ENCODE measurements around the gene FLT1.

FLT1 gene

GRCh38 chr13:28392896-28393505 lies 101.9 kb downstream of the FLT1 start:
- Histone ChIP-seq H3K4me3 (ENCODE audit: low read depth, low read length) (no peak overlapping the region), H3K36me3 (ENCODE audit: control insufficient read depth in 2 of 2, insufficient read depth in 1 of 2, low read length in 2 of 2) (peaks cover 0 to 34% of the 10 kb centered on the region in 2 experiments; a peak in 1 of 3 replicates), H3K9me3 (ENCODE audit: control insufficient read depth, insufficient read depth, low read depth, low read length) (no peaks in the 10 kb centered on the region), H3K4me1 (ENCODE audit: control insufficient read depth, insufficient read depth, low read length) (peaks cover 3% of the 10 kb centered on the region), H3K27ac (ENCODE audit: extremely low read depth, low read depth, low read length) (no peak overlapping the region)
- POLR2A ChIA-PET: no interaction called here
- no peak for TF ChIP-seq PRDM6 (tag by site-specific recombination; IDR thresholded peaks at IDR 0.05)
- TF ChIP-seq ZNF148 (tag by site-specific recombination; IDR thresholded peaks at IDR 0.05; ENCODE audit: borderline replicate concordance): no peak
- no peak for TF ChIP-seq KLF17 (tag by site-specific recombination; IDR thresholded peaks at IDR 0.05)
- TF ChIP-seq CTCF (tag by site-specific recombination; IDR thresholded peaks at IDR 0.05): no peak
- no peak for TF ChIP-seq ZNF10 (tag by site-specific recombination; IDR thresholded peaks at IDR 0.05)
- no peak for TF ChIP-seq GLI4 (tag by site-specific recombination; IDR thresholded peaks at IDR 0.05)
- TF ChIP-seq ZNF23 (tag by site-specific recombination; IDR thresholded peaks at IDR 0.05; ENCODE audit: borderline replicate concordance): no peak
- TF ChIP-seq ZNF266 (tag by site-specific recombination; IDR thresholded peaks at IDR 0.05; ENCODE audit: low read depth): no peak
- TF ChIP-seq ZNF530 (tag by site-specific recombination; IDR thresholded peaks at IDR 0.05; ENCODE audit: low read depth): no peak
- TF ChIP-seq PRDM10 (tag by site-specific recombination; IDR thresholded peaks at IDR 0.05): no peak
- TF ChIP-seq ZNF341 (tag by site-specific recombination; IDR thresholded peaks at IDR 0.05; ENCODE audit: low read depth): no peak; the same call in 1 of the 2 replicates
- no peak for TF ChIP-seq ZNF146 (tag by site-specific recombination; IDR thresholded peaks at IDR 0.05)
- CTCF ChIA-PET: no interaction called here

GRCh38 chr13:28392428-28392827 lies 102.5 kb downstream of the FLT1 start:
- Histone ChIP-seq H3K4me1 (ENCODE audit: control insufficient read depth, insufficient read depth, low read length) (peaks cover 3% of the 10 kb centered on the region), H3K36me3 (ENCODE audit: control insufficient read depth in 2 of 2, insufficient read depth in 1 of 2, low read length in 2 of 2) (peaks cover 0 to 34% of the 10 kb centered on the region in 2 experiments; a peak in 1 of 3 replicates), H3K27ac (ENCODE audit: extremely low read depth, low read depth, low read length) (no peak overlapping the region), H3K9me3 (ENCODE audit: control insufficient read depth, insufficient read depth, low read depth, low read length) (no peaks in the 10 kb centered on the region), H3K4me3 (ENCODE audit: low read depth, low read length) (no peak overlapping the region)
- ChIA-PET POLR2A (no interaction called here), CTCF (no interaction called here)
- no peak for TF ChIP-seq ZNF223 (tag by site-specific recombination; IDR thresholded peaks at IDR 0.05)
- TF ChIP-seq ZNF433 (tag by site-specific recombination; IDR thresholded peaks at IDR 0.05; ENCODE audit: low read depth): no peak
- TF ChIP-seq PRDM4 (tag by site-specific recombination; IDR thresholded peaks at IDR 0.05): peak; percentile 87
- no peak for TF ChIP-seq ZNF488 (tag by site-specific recombination; IDR thresholded peaks at IDR 0.05)
- TF ChIP-seq ZNF791 (tag by site-specific recombination; IDR thresholded peaks at IDR 0.05): no peak
- TF ChIP-seq GLI2 (tag by site-specific recombination; IDR thresholded peaks at IDR 0.05; ENCODE audit: borderline replicate concordance, low read depth): no peak
